ENCODE data around the gene UBAC2. TPM values are rescaled to one million over a fixed set of nuclear protein-coding genes. Genes with fewer than 3 reads are reported as not detected.

UBAC2 gene
- total RNA-seq, 1 experiment from 2014 or later = 41.0 TPM

DNA sequence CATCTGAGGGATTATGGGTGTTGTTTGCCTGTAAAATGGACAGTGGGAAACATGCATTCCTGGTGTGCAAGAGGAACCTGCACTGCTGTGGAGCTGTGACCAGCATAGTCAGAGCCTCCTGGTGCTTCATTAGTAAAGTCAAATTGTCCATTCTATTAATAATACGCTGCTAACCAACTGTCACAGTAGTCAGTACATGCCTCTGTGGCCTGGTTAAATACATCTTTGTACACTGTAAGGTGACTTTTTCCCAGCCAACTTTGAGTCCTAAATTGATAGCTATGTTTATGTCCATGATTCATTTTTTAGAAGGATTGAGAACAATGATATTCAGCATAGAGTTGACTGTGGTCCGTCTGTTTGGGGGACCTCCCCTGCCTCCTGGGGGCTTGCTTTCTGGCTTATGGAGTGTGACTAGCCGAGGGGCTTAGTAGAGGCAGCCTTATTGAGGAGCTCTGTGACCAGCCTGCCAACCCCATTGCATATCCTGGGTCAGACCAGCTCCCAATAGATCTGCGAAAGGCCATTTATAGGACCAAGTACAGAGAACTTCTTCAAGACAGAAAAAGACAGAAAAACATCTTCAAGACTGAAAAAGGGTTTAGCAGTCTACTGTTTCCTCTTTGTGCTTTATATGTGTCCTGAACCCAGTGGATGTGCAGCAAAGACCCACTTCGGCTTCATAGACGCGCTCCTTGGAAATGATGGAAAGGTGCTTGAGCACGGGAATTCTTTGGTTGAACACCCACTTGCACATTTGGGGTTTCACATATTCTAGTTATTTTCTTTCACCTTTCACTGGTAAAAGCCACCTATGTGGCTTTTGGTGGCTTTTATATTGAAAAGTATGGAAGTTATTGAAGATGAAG, 102.2 kb downstream of the UBAC2 start:
- CTCF ChIA-PET = no interaction called here
- no peak overlapping the region for H3K27ac Mint-ChIP-seq (ENCODE audit: unreplicated experiment)
- H3K4me3 Mint-ChIP-seq (ENCODE audit: low read depth, unreplicated experiment) = no peak overlapping the region

DNA sequence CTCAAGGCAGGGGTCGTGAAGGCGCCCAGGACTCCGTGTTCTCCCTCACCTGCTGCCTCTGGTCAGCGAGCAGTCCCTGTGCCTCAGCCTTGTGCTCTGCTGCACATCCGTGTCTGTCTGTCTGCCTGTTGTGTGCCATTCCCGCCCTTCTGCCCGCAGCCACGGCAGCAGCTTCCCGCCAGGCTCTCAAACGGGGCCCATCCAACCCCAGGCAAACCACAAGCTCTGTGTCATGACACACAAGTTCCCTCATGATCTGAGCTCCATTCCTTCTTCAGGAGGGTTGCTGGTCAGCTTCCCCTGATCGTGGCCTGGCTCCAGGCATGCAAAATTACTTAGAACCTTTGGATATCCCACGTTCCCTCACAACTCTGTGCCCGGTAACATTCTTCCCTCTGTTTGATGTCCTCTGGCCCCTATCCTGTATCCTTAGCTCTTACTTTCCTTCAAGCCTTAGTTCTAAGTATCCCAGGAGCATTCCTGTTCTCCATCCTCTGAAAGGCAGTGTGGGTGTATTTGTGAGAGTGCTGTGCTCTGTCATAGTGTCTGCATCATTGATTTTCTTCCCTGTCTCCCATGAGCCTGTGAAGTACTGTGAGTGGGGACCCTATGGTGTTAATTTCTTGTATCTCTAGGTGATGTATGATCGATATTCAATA, 103.3 kb downstream of the UBAC2 start:
- no peaks in the 10 kb centered on the region for H3K4me1 Mint-ChIP-seq (ENCODE audit: low read depth, unreplicated experiment)
- CTCF ChIA-PET = no interaction called here
- intact Hi-C loops (cut with micrococcal nuclease; ENCODE audit: unreplicated experiment) = no loop called here

More for the DNA sequence above, 102.2 kb downstream of the UBAC2 start:
- BruUV-seq (replicated peaks) = no TSS peak
- no peaks in the 10 kb centered on the region for H3K9me3 Mint-ChIP-seq (ENCODE audit: low read depth, unreplicated experiment)
- H3K4me1 Mint-ChIP-seq (ENCODE audit: low read depth, unreplicated experiment) = no peaks in the 10 kb centered on the region
- H3K36me3 Mint-ChIP-seq (ENCODE audit: insufficient read depth, unreplicated experiment) = no peaks in the 10 kb centered on the region
- no peak for DNase-seq
- no peaks in the 10 kb centered on the region for H3K27me3 Mint-ChIP-seq (ENCODE audit: unreplicated experiment)
- TF ChIP-seq, protein P1, sequence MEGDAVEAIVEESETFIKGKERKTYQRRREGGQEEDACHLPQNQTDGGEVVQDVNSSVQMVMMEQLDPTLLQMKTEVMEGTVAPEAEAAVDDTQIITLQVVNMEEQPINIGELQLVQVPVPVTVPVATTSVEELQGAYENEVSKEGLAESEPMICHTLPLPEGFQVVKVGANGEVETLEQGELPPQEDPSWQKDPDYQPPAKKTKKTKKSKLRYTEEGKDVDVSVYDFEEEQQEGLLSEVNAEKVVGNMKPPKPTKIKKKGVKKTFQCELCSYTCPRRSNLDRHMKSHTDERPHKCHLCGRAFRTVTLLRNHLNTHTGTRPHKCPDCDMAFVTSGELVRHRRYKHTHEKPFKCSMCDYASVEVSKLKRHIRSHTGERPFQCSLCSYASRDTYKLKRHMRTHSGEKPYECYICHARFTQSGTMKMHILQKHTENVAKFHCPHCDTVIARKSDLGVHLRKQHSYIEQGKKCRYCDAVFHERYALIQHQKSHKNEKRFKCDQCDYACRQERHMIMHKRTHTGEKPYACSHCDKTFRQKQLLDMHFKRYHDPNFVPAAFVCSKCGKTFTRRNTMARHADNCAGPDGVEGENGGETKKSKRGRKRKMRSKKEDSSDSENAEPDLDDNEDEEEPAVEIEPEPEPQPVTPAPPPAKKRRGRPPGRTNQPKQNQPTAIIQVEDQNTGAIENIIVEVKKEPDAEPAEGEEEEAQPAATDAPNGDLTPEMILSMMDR (IDR thresholded peaks at IDR 0.05; ENCODE audit: unreplicated experiment) = no peak
- intact Hi-C loops (cut with micrococcal nuclease; ENCODE audit: unreplicated experiment) = no loop called here

DNA sequence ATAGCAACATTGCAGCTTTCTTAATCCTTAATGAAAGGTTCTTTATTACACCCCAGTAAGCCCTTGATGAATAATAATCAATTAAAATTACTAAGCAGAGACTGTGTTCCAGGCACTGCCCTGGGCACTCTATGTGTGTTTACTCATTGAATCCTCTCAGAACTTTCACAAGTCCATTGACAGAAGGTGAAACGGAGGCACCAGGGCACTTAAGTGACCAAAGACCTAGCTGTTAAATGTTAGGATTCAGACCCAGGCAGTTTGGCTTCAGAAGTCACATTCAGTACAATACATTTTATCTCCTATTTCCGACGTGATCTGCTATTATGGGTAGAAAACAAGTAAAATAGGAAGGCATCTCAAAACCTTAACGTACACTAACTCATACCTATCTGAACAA, 103.9 kb downstream of the UBAC2 start:
- DNase-seq = no peak
- intact Hi-C loops (cut with micrococcal nuclease; ENCODE audit: unreplicated experiment) = no loop called here
- no peak overlapping the region for H3K4me3 Mint-ChIP-seq (ENCODE audit: low read depth, unreplicated experiment)
- no peaks in the 10 kb centered on the region for H3K4me1 Mint-ChIP-seq (ENCODE audit: low read depth, unreplicated experiment)
- no peak overlapping the region for H3K27ac Mint-ChIP-seq (ENCODE audit: unreplicated experiment)
- CTCF ChIA-PET = no interaction called here
- TF ChIP-seq, protein P1 (IDR thresholded peaks at IDR 0.05; ENCODE audit: unreplicated experiment) = no peak
- H3K36me3 Mint-ChIP-seq (ENCODE audit: insufficient read depth, unreplicated experiment) = no peaks in the 10 kb centered on the region
- no peaks in the 10 kb centered on the region for H3K9me3 Mint-ChIP-seq (ENCODE audit: low read depth, unreplicated experiment)
- H3K27me3 Mint-ChIP-seq (ENCODE audit: unreplicated experiment) = no peaks in the 10 kb centered on the region
- no TSS peak for BruUV-seq (replicated peaks)

More for the DNA sequence above, 103.3 kb downstream of the UBAC2 start:
- BruUV-seq (replicated peaks) = no TSS peak
- H3K4me3 Mint-ChIP-seq (ENCODE audit: low read depth, unreplicated experiment) = no peak overlapping the region
- TF ChIP-seq, protein P1 (IDR thresholded peaks at IDR 0.05; ENCODE audit: unreplicated experiment) = no peak
- no peaks in the 10 kb centered on the region for H3K9me3 Mint-ChIP-seq (ENCODE audit: low read depth, unreplicated experiment)
- DNase-seq = no peak
- no peak overlapping the region for H3K27ac Mint-ChIP-seq (ENCODE audit: unreplicated experiment)
- H3K36me3 Mint-ChIP-seq (ENCODE audit: insufficient read depth, unreplicated experiment) = no peaks in the 10 kb centered on the region
- H3K27me3 Mint-ChIP-seq (ENCODE audit: unreplicated experiment) = no peaks in the 10 kb centered on the region

DNA sequence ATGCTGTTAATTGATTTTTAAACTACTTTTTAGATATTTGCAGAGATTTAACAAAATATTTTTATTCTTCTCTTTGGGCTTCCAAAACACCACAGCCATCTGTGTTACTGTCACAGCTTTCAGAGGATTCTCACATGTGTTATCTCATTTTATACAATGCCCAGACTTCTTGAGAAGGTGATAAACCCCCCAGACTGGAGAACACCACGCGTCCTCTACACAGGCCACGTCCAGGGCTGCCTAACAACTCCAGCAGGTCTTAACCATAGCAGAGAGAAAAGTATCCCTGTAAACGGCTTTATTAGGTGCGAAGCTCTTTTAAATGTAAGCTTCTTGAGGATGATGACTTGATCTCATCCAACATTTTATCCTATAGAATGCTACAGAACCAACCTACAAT, 104.5 kb downstream of the UBAC2 start:
- BruUV-seq (replicated peaks) = no TSS peak
- Mint-ChIP-seq H3K4me1 (ENCODE audit: low read depth, unreplicated experiment) (no peaks in the 10 kb centered on the region), H3K9me3 (ENCODE audit: low read depth, unreplicated experiment) (no peaks in the 10 kb centered on the region), H3K27me3 (ENCODE audit: unreplicated experiment) (no peaks in the 10 kb centered on the region), H3K4me3 (ENCODE audit: low read depth, unreplicated experiment) (no peak overlapping the region), H3K36me3 (ENCODE audit: insufficient read depth, unreplicated experiment) (no peaks in the 10 kb centered on the region), H3K27ac (ENCODE audit: unreplicated experiment) (no peak overlapping the region)
- CTCF ChIA-PET = no interaction called here
- DNase-seq = no peak
- intact Hi-C loops (cut with micrococcal nuclease; ENCODE audit: unreplicated experiment) = no loop called here
- TF ChIP-seq, protein P1 (IDR thresholded peaks at IDR 0.05; ENCODE audit: unreplicated experiment) = no peak
